H1 (cell line): ENCODE data around the gene TDP2. TPM values are rescaled to one million over a fixed set of nuclear protein-coding genes. Genes with fewer than 3 reads are reported as not detected.

ENCODE experiments used
- CHD1 ChIP-seq: IDR thresholded peaks from 2 replicates; pipeline ENCODE4 v1.6.1; 2012; ENCODE audit warnings: low read depth, low read length, improper control_type of control experiment
- CREB1 ChIP-seq: IDR thresholded peaks from 2 replicates; pipeline ENCODE4 v1.6.1; 2012; ENCODE audit warnings: inconsistent platforms
- CTBP2 ChIP-seq: IDR thresholded peaks from 2 replicates; pipeline ENCODE4 v1.7.0; 2011; ENCODE audit warnings: borderline replicate concordance, mild to moderate bottlenecking, moderate library complexity, mixed read lengths, low read length; ENCODE audit not compliant: insufficient read depth, insufficient read length
- JUN ChIP-seq: IDR thresholded peaks from 2 replicates; pipeline ENCODE4 v1.6.1; 2011; ENCODE audit warnings: low read depth, mild to moderate bottlenecking, improper control_type of control experiment, low read length
- POLR2A ChIP-seq, 2 experiments: IDR thresholded peaks; 1 replicate in 1 of 2; 2 replicates in 1 of 2; pipeline ENCODE4 v1.6.1; 2011; ENCODE audit warnings: low read depth in 2 of 2, low read length in 2 of 2, mild to moderate bottlenecking in 2 of 2; ENCODE audit errors: control extremely low read depth in 1 of 2
- RNF2 ChIP-seq: fragments of 200-900, 300-1000 bp; sonication (generic); IDR thresholded peaks from 2 replicates; pipeline ENCODE4 v1.7.1; 2016; ENCODE audit warnings: borderline replicate concordance, low read depth, mild to moderate bottlenecking, antibody characterized with exemption, low read length; ENCODE audit not compliant: poor library complexity, severe bottlenecking; ENCODE audit errors: missing control alignments
- SAP30 ChIP-seq: fragments of 300-600 bp; sonication (generic); IDR thresholded peaks from 2 replicates; pipeline ENCODE4 v1.7.1; 2012; ENCODE audit warnings: low read length, moderate library complexity, mild to moderate bottlenecking, inconsistent platforms; ENCODE audit not compliant: insufficient read depth, insufficient replicate concordance
- TAF7 ChIP-seq: optimal IDR thresholded peaks from 2 replicates; pipeline ENCODE3; 2011; ENCODE audit warnings: low read depth, mild to moderate bottlenecking, inconsistent platforms, low read length, moderate library complexity, borderline replicate concordance
- polyA plus RNA-seq, 7 experiments: library from polyadenylated mRNA; depleted of rRNA in 3 of 7; stranded (reverse) in 5 of 7; unstranded in 2 of 7; fragments of >200 nt in 5 of 7; fragments of 200-250 nt in 2 of 7; gene quantifications; 1 replicate in 5 of 7; 2 replicates in 1 of 7; 4 replicates in 1 of 7; pipeline versions ENCODE4 v1.2.1 to v1.2.3, GENCODE V29; 2011 to 2013; ENCODE audit warnings: missing spikeins in 2 of 7, mixed read lengths in 2 of 7
- total RNA-seq: library from RNA; stranded (reverse); fragmentation: NEBNext Ultra II Directional; extraction: Animal tissue kit (Norgen Biotek cat#: 25700); gene quantifications from 2 replicates; pipeline ENCODE4 v1.2.1, GENCODE V29; 2021
- TF ChIP-seq, protein P1 (sequence below): fragments of 300-600 bp; sonication (generic); IDR thresholded peaks from 2 replicates; pipeline ENCODE4 v1.7.1; 2012; ENCODE audit warnings: low read length, moderate library complexity, mild to moderate bottlenecking, inconsistent platforms; ENCODE audit not compliant: insufficient replicate concordance
- TF ChIP-seq, protein P2 (sequence below): IDR thresholded peaks from 2 replicates; pipeline ENCODE4 v1.6.1; 2012; ENCODE audit warnings: inconsistent platforms

TDP2 gene
- total and polyA plus RNA-seq, 2 of the 8 experiments (the other 6 are each of a cell fraction or from before 2014, with no cell fraction given): 18.8 to 51.6 TPM

DNA sequence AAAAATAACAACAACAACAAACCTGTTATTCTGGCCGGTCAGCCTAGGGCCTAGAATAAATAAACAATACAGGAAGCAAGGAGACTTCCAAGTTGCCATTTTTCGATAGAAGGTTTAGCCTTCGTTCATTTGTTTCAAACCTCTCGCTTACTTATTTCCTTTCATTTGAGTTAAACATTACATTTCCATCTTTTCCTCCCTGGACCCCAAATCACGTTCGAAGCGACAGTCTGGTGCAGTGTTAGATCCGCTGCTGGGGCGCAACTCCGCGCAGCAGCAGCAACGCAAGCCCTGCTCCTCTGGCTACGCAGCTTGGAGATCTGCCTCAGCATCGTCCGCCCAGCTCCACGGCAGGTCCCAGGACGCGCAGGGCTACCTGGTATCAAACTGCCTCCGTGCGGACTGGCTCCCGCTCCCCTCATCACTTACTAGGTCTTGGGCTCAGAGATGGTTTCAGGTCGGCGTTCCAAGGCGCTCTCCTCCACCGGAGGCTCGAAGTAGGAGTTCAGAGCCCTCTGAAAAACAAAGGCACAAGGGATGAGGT lies 530 bp downstream of the TDP2 start (continued):
- TF ChIP-seq, protein P1, sequence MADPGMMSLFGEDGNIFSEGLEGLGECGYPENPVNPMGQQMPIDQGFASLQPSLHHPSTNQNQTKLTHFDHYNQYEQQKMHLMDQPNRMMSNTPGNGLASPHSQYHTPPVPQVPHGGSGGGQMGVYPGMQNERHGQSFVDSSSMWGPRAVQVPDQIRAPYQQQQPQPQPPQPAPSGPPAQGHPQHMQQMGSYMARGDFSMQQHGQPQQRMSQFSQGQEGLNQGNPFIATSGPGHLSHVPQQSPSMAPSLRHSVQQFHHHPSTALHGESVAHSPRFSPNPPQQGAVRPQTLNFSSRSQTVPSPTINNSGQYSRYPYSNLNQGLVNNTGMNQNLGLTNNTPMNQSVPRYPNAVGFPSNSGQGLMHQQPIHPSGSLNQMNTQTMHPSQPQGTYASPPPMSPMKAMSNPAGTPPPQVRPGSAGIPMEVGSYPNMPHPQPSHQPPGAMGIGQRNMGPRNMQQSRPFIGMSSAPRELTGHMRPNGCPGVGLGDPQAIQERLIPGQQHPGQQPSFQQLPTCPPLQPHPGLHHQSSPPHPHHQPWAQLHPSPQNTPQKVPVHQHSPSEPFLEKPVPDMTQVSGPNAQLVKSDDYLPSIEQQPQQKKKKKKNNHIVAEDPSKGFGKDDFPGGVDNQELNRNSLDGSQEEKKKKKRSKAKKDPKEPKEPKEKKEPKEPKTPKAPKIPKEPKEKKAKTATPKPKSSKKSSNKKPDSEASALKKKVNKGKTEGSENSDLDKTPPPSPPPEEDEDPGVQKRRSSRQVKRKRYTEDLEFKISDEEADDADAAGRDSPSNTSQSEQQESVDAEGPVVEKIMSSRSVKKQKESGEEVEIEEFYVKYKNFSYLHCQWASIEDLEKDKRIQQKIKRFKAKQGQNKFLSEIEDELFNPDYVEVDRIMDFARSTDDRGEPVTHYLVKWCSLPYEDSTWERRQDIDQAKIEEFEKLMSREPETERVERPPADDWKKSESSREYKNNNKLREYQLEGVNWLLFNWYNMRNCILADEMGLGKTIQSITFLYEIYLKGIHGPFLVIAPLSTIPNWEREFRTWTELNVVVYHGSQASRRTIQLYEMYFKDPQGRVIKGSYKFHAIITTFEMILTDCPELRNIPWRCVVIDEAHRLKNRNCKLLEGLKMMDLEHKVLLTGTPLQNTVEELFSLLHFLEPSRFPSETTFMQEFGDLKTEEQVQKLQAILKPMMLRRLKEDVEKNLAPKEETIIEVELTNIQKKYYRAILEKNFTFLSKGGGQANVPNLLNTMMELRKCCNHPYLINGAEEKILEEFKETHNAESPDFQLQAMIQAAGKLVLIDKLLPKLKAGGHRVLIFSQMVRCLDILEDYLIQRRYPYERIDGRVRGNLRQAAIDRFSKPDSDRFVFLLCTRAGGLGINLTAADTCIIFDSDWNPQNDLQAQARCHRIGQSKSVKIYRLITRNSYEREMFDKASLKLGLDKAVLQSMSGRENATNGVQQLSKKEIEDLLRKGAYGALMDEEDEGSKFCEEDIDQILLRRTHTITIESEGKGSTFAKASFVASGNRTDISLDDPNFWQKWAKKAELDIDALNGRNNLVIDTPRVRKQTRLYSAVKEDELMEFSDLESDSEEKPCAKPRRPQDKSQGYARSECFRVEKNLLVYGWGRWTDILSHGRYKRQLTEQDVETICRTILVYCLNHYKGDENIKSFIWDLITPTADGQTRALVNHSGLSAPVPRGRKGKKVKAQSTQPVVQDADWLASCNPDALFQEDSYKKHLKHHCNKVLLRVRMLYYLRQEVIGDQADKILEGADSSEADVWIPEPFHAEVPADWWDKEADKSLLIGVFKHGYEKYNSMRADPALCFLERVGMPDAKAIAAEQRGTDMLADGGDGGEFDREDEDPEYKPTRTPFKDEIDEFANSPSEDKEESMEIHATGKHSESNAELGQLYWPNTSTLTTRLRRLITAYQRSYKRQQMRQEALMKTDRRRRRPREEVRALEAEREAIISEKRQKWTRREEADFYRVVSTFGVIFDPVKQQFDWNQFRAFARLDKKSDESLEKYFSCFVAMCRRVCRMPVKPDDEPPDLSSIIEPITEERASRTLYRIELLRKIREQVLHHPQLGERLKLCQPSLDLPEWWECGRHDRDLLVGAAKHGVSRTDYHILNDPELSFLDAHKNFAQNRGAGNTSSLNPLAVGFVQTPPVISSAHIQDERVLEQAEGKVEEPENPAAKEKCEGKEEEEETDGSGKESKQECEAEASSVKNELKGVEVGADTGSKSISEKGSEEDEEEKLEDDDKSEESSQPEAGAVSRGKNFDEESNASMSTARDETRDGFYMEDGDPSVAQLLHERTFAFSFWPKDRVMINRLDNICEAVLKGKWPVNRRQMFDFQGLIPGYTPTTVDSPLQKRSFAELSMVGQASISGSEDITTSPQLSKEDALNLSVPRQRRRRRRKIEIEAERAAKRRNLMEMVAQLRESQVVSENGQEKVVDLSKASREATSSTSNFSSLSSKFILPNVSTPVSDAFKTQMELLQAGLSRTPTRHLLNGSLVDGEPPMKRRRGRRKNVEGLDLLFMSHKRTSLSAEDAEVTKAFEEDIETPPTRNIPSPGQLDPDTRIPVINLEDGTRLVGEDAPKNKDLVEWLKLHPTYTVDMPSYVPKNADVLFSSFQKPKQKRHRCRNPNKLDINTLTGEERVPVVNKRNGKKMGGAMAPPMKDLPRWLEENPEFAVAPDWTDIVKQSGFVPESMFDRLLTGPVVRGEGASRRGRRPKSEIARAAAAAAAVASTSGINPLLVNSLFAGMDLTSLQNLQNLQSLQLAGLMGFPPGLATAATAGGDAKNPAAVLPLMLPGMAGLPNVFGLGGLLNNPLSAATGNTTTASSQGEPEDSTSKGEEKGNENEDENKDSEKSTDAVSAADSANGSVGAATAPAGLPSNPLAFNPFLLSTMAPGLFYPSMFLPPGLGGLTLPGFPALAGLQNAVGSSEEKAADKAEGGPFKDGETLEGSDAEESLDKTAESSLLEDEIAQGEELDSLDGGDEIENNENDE: peak; percentile 4
- TF ChIP-seq SAP30 (peak; percentile 34), CHD1 (no peak), RNF2 (no peak), CREB1 (no peak), JUN (no peak), CTBP2 (no peak), POLR2A (IDR thresholded peaks at IDR 0.05; ENCODE audit: control extremely low read depth in 1 of 2, low read depth in 2 of 2, low read length in 2 of 2) (no peak), TAF7 (no peak)
- TF ChIP-seq, protein P2, sequence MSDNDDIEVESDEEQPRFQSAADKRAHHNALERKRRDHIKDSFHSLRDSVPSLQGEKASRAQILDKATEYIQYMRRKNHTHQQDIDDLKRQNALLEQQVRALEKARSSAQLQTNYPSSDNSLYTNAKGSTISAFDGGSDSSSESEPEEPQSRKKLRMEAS: no peak
